Cardiac atrium fibroblast (primary cell): ENCODE results near the gene NETO2. TPM values are rescaled to one million over a fixed set of nuclear protein-coding genes. Genes with fewer than 3 reads are reported as not detected.

Experiments
- total RNA-seq: library from RNA; depleted of rRNA; stranded (reverse); fragments of >200 nt; gene quantifications from 2 replicates; pipeline ENCODE4 v1.2.3, GENCODE V29; 2015

NETO2 gene
- total RNA-seq, result 6.6 and 18.8 TPM in 2 replicates

GRCh38 chr16:47143677-47144558, at the start of gene NETO2:
TSS of gene NETO2 (minus strand) at chr16:47143945. CDS start at chr16:47143612, 333 bp downstream.

Other genes with a start within 250 kb of the NETO2 start
- gene DNAJA2, start 170.3 kb downstream of the NETO2 start, total RNA-seq, result 40.1 and 48.3 TPM in 2 replicates